Activated CD4-positive, alpha-beta T cell treated with anti-CD3 and anti-CD28 coated beads, Interleukin-2, amount 50 U/mL, for 48 hours (primary cell): Measurements from ENCODE around the gene CARNS1.

Experiments used
- DNase-seq, 2 experiments: peaks; one replicate each; pipeline ENCODE4 v3.0.0-alpha.2; 2020

Gene CARNS1

GRCh38 chr11:67429722-67430121, 14.2 kb downstream of the CARNS1 start:
- no peak for DNase-seq

- DNase-seq, result no peak
These were observed 16.1 kb downstream of the CARNS1 start for GRCh38 chr11:67431346-67432249.

- no peak for DNase-seq
These were observed 17.3 kb downstream of the CARNS1 start for GRCh38 chr11:67432655-67433349.

GRCh38 chr11:67433536-67434394, 18.3 kb downstream of the CARNS1 start:
- no peak for DNase-seq

GRCh38 chr11:67434395-67434881, 19.0 kb downstream of the CARNS1 start:
- DNase-seq, result peak in 1 of 2 experiments; percentile 56

GRCh38 chr11:67435031-67435726, 19.7 kb downstream of the CARNS1 start:
- peak; percentile 49 to 62 for DNase-seq

- DNase-seq, result no peak
These were observed 20.4 kb downstream of the CARNS1 start for GRCh38 chr11:67435727-67436458.

- peak; percentile 86 to 89 for DNase-seq
These were observed 21.1 kb downstream of the CARNS1 start for GRCh38 chr11:67436459-67437081.

GRCh38 chr11:67437082-67437808, 21.8 kb downstream of the CARNS1 start, which contains the start of gene PTPRCAP:
Gene PTPRCAP, minus strand, starts transcription at chr11:67437682. Its CDS starts 63 bp downstream, at chr11:67437619.
- peak; percentile 78 to 81 for DNase-seq

GRCh38 chr11:67437809-67438157, 22.3 kb downstream of the CARNS1 start:
- no peak for DNase-seq

GRCh38 chr11:67438158-67438902, 22.9 kb downstream of the CARNS1 start:
- peak; percentile 88 to 90 for DNase-seq

GRCh38 chr11:67439321-67440228, 24.1 kb downstream of the CARNS1 start:
- DNase-seq, result peak; percentile 61 to 72

GRCh38 chr11:67440229-67441097, 25.0 kb downstream of the CARNS1 start:
- DNase-seq, result no peak

GRCh38 chr11:67441098-67441563, 25.7 kb downstream of the CARNS1 start:
- no peak for DNase-seq

- no peak for DNase-seq
These were observed 26.4 kb downstream of the CARNS1 start for GRCh38 chr11:67441731-67442351.

- no peak for DNase-seq
These were observed 27.3 kb downstream of the CARNS1 start for GRCh38 chr11:67442504-67443404.
